K562 (cell line): ENCODE results near the gene ZNF157.

Experiments used
- BRF1 ChIP-seq: IDR thresholded peaks from 3 replicates; pipeline ENCODE4 v1.6.1; 2011; ENCODE audit warnings: borderline replicate concordance, mild to moderate bottlenecking; ENCODE audit not compliant: insufficient read length; ENCODE audit errors: extremely low read depth
- NCOA2 ChIP-seq, 2 experiments: fragments of 450-650 bp; IDR thresholded peaks; 2 replicates each; pipeline ENCODE4 v1.6.1; 2018; ENCODE audit warnings: mild to moderate bottlenecking in 2 of 2, moderate library complexity in 1 of 2; ENCODE audit not compliant: partially characterized antibody in 2 of 2
- POLR2A ChIP-seq: fragments of 450-650 bp; conservative IDR thresholded peaks from 2 replicates; pipeline ENCODE4 v1.6.1; 2016
- SP2 ChIP-seq: IDR thresholded peaks from 2 replicates; pipeline ENCODE4 v1.6.1; 2011; ENCODE audit warnings: mild to moderate bottlenecking, low read depth, low read length, moderate library complexity; ENCODE audit not compliant: poor library complexity, severe bottlenecking; ENCODE audit errors: extremely low read depth
- TF ChIP-seq, protein P1 (sequence below): fragments of 450-650 bp; IDR thresholded peaks from 2 replicates; pipeline ENCODE4 v1.6.1; 2016; ENCODE audit warnings: low read depth
- TF ChIP-seq, protein P2 (sequence below), 2 experiments: fragments of 450-650 bp; formaldehyde crosslinking in 1 of 2; IDR thresholded peaks; 2 replicates each; pipeline versions ENCODE4 v1.4.0 to v1.6.1; 2014 to 2020; ENCODE audit warnings: mild to moderate bottlenecking in 2 of 2, borderline replicate concordance in 1 of 2, low read depth in 1 of 2

DNA sequence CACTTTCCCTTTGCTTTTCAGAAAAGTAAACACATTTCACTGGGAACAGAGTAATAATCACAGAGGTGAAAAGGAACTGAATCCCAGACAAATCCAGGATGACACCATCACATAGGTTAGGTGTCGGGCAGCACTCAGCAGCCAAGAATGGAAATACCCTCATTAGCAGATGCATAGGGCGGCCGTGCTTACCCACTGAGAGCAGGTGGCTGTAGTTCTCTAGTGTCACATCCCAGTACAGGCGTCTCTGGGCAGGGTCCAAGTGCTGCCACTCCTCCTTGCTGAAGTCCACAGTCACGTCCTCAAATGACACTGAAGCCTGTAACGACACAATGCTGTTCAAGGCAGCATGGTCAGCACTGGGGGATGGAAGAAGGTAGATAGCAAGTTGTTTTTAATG is 85.7 kb downstream of the ZNF157 start:
- TF ChIP-seq SP2: no peak
- TF ChIP-seq, protein P1, sequence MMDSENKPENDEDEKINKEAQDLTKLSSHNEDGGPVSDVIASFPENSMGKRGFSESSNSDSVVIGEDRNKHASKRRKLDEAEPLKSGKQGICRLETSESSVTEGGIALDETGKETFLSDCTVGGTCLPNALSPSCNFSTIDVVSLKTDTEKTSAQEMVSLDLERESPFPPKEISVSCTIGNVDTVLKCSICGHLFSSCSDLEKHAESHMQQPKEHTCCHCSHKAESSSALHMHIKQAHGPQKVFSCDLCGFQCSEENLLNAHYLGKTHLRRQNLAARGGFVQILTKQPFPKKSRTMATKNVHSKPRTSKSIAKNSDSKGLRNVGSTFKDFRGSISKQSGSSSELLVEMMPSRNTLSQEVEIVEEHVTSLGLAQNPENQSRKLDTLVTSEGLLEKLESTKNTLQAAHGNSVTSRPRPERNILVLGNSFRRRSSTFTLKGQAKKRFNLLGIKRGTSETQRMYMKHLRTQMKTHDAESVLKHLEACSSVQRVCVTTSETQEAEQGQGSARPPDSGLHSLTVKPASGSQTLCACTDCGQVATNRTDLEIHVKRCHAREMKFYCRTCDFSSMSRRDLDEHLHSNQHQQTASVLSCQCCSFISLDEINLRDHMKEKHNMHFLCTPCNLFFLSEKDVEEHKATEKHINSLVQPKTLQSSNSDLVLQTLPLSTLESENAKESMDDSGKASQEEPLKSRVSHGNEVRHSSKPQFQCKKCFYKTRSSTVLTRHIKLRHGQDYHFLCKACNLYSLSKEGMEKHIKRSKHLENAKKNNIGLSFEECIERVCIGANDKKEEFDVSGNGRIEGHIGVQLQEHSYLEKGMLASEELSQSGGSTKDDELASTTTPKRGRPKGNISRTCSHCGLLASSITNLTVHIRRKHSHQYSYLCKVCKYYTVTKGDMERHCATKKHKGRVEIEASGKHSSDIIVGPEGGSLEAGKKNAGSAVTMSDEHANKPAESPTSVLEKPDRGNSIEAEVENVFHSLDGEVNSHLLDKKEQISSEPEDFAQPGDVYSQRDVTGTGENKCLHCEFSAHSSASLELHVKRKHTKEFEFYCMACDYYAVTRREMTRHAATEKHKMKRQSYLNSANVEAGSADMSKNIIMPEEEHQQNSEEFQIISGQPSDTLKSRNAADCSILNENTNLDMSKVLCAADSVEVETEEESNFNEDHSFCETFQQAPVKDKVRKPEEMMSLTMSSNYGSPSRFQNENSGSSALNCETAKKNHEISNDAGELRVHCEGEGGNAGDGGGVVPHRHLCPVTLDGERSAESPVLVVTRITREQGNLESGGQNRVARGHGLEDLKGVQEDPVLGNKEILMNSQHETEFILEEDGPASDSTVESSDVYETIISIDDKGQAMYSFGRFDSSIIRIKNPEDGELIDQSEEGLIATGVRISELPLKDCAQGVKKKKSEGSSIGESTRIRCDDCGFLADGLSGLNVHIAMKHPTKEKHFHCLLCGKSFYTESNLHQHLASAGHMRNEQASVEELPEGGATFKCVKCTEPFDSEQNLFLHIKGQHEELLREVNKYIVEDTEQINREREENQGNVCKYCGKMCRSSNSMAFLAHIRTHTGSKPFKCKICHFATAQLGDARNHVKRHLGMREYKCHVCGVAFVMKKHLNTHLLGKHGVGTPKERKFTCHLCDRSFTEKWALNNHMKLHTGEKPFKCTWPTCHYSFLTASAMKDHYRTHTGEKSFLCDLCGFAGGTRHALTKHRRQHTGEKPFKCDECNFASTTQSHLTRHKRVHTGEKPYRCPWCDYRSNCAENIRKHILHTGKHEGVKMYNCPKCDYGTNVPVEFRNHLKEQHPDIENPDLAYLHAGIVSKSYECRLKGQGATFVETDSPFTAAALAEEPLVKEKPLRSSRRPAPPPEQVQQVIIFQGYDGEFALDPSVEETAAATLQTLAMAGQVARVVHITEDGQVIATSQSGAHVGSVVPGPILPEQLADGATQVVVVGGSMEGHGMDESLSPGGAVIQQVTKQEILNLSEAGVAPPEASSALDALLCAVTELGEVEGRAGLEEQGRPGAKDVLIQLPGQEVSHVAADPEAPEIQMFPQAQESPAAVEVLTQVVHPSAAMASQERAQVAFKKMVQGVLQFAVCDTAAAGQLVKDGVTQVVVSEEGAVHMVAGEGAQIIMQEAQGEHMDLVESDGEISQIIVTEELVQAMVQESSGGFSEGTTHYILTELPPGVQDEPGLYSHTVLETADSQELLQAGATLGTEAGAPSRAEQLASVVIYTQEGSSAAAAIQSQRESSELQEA: no peak
- TF ChIP-seq NCOA2 (IDR thresholded peaks at IDR 0.05; ENCODE audit: partially characterized antibody in 2 of 2): no peak
- TF ChIP-seq POLR2A: no peak
- TF ChIP-seq BRF1: no peak
- TF ChIP-seq, protein P2, sequence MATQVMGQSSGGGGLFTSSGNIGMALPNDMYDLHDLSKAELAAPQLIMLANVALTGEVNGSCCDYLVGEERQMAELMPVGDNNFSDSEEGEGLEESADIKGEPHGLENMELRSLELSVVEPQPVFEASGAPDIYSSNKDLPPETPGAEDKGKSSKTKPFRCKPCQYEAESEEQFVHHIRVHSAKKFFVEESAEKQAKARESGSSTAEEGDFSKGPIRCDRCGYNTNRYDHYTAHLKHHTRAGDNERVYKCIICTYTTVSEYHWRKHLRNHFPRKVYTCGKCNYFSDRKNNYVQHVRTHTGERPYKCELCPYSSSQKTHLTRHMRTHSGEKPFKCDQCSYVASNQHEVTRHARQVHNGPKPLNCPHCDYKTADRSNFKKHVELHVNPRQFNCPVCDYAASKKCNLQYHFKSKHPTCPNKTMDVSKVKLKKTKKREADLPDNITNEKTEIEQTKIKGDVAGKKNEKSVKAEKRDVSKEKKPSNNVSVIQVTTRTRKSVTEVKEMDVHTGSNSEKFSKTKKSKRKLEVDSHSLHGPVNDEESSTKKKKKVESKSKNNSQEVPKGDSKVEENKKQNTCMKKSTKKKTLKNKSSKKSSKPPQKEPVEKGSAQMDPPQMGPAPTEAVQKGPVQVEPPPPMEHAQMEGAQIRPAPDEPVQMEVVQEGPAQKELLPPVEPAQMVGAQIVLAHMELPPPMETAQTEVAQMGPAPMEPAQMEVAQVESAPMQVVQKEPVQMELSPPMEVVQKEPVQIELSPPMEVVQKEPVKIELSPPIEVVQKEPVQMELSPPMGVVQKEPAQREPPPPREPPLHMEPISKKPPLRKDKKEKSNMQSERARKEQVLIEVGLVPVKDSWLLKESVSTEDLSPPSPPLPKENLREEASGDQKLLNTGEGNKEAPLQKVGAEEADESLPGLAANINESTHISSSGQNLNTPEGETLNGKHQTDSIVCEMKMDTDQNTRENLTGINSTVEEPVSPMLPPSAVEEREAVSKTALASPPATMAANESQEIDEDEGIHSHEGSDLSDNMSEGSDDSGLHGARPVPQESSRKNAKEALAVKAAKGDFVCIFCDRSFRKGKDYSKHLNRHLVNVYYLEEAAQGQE (IDR thresholded peaks at IDR 0.05; ENCODE audit: borderline replicate concordance): no peak
- TF ChIP-seq, protein P2 (CRISPR knock-in tag; IDR thresholded peaks at IDR 0.05; ENCODE audit: low read depth): no peak
